Body of pancreas (tissue), 4 donors: ENCODE results near the gene FAM76B. TPM values are rescaled to one million over a fixed set of nuclear protein-coding genes. Genes with fewer than 3 reads are reported as not detected.

Experiments used
- ATAC-seq: fragments of 150-250 bp; one replicate; pipeline ENCODE4 v1.9.1; 2016
- DNase-seq, 4 donors: peaks; one replicate each; pipeline ENCODE4 v3.0.0-alpha.2; 2019
- H3K27ac ChIP-seq, 4 donors: fragments of 200-600 bp; sonication (generic); 1 replicate in 3 of 4; 2 replicates in 1 of 4; pipeline versions ENCODE4 v1.5.1 to v1.6.1; 2016 to 2019; ENCODE audit warnings: mild to moderate bottlenecking in 1 of 4, mixed read lengths in 1 of 4, moderate library complexity in 1 of 4
- H3K27me3 ChIP-seq, 2 donors: fragments of 200-600 bp; sonication (generic); one replicate each; pipeline ENCODE4 v1.6.0; 2016; ENCODE audit warnings: mild to moderate bottlenecking in 1 of 2
- H3K36me3 ChIP-seq, 2 donors: fragments of 200-600 bp; sonication (generic); replicated peaks in 1 of 2; 2 replicates each; pipeline ENCODE4 v1.5.1; 2016; ENCODE audit warnings: low read depth in 2 of 2; ENCODE audit not compliant: insufficient read depth in 1 of 2
- H3K4me1 ChIP-seq: fragments of 200-600 bp; sonication (generic); one replicate; pipeline ENCODE4 v1.6.0; 2016
- H3K4me3 ChIP-seq, 2 donors: fragments of 200-600 bp; sonication (generic); 1 replicate in 1 of 2; 2 replicates in 1 of 2; pipeline ENCODE4 v1.5.1; 2016 to 2019
- H3K9me3 ChIP-seq, 3 donors: fragments of 200-600 bp; sonication (generic); 1 replicate in 2 of 3; 2 replicates in 1 of 3; pipeline ENCODE4 v1.5.1; 2016
- POLR2A ChIP-seq, 3 donors: fragments of 450-650 bp; IDR thresholded peaks; one replicate each; pipeline ENCODE4 v1.6.1; 2016; ENCODE audit warnings: antibody characterized with exemption in 3 of 3, mild to moderate bottlenecking in 2 of 3
- WGBS, 2 donors: methylation state at CpG; one replicate each; pipeline ENCODE4 v1.1.5; 2017; 5-methylcytosine and 5-hydroxymethylcytosine counted together
- intact Hi-C: fragments of 100-400 bp; cut with DNase I; formaldehyde crosslinking; loops from one replicate; pipeline ENCODE4 v1.15.1; 2023
- total RNA-seq, 2 donors: library from RNA; depleted of rRNA; stranded (reverse); fragments of >200 nt; gene quantifications; one replicate each; pipeline ENCODE4 v1.1.0, GENCODE V29; 2016
- TF ChIP-seq, protein P1 (sequence below), 7 experiments: fragments of 450-650 bp in 4 of 7; fragments of 200-600 bp in 3 of 7; sonication (generic) in 3 of 7; IDR thresholded peaks; one replicate each; pipeline ENCODE4 v1.5.1; 2016 to 2019; ENCODE audit warnings: antibody characterized with exemption in 7 of 7

The FAM76B gene
- total RNA-seq, 2 donors from 2014 or later = 23.9 to 29.7 TPM

DNA sequence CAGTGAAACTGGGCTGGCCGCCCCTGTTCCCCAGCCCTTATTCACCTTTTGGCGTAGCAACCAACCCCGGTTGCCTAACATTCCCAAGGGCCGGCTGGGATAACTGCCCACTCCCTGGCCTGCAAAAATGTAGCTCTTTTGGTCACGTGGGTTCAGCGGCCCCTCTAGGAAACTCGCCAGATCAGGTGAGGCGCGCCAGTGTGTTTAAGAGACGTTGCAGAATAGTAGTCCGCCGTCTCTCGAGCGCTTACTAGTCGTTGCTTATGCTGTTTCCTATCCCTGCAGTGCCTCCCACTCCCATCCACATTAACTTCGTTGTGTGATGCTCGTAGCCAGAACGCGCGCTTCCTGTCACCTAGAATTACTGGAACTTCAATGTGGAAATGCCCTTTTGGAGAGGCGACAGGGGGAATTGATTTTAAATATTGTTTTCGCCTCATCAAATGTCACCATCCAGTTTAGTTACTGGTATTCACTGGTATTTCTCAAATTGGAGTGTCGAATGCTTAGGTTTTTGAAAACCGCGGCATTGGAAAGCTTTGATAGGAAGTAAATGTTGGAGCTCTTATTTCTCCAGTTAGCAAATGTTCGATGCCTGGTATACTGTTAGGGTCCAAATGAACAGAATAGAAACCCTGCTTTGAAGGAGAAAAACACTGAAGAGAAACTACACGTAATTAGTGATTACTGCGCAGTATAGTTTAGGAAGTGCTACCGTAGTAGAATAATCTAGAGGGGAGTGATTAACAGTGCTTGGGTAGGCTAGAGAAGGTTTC is 1.5 kb upstream of the FAM76B start:
- peak overlapping the region; percentile 97 to 100 (median 98) for H3K27ac ChIP-seq
- intact Hi-C loops = no loop called here
- no peaks in the 10 kb centered on the region for H3K9me3 ChIP-seq
- no peaks in the 10 kb centered on the region for H3K27me3 ChIP-seq
- no peaks in the 10 kb centered on the region for H3K36me3 ChIP-seq
- H3K4me1 ChIP-seq = peaks cover 50% of the 10 kb centered on the region
- ATAC-seq (peak; percentile 10), DNase-seq (peak; percentile 71 to 85 (median 78))
- H3K4me3 ChIP-seq = peak overlapping the region; percentile 65 to 82
- 2 to 3% methylated on average over 29 of the region's 29 CpGs for WGBS, 2 donors
- peak in 2 of 3 donors; percentile 29 to 32 for TF ChIP-seq POLR2A (IDR thresholded peaks at IDR 0.05)
- TF ChIP-seq, protein P1, sequence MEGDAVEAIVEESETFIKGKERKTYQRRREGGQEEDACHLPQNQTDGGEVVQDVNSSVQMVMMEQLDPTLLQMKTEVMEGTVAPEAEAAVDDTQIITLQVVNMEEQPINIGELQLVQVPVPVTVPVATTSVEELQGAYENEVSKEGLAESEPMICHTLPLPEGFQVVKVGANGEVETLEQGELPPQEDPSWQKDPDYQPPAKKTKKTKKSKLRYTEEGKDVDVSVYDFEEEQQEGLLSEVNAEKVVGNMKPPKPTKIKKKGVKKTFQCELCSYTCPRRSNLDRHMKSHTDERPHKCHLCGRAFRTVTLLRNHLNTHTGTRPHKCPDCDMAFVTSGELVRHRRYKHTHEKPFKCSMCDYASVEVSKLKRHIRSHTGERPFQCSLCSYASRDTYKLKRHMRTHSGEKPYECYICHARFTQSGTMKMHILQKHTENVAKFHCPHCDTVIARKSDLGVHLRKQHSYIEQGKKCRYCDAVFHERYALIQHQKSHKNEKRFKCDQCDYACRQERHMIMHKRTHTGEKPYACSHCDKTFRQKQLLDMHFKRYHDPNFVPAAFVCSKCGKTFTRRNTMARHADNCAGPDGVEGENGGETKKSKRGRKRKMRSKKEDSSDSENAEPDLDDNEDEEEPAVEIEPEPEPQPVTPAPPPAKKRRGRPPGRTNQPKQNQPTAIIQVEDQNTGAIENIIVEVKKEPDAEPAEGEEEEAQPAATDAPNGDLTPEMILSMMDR (IDR thresholded peaks at IDR 0.05) = no peak

DNA sequence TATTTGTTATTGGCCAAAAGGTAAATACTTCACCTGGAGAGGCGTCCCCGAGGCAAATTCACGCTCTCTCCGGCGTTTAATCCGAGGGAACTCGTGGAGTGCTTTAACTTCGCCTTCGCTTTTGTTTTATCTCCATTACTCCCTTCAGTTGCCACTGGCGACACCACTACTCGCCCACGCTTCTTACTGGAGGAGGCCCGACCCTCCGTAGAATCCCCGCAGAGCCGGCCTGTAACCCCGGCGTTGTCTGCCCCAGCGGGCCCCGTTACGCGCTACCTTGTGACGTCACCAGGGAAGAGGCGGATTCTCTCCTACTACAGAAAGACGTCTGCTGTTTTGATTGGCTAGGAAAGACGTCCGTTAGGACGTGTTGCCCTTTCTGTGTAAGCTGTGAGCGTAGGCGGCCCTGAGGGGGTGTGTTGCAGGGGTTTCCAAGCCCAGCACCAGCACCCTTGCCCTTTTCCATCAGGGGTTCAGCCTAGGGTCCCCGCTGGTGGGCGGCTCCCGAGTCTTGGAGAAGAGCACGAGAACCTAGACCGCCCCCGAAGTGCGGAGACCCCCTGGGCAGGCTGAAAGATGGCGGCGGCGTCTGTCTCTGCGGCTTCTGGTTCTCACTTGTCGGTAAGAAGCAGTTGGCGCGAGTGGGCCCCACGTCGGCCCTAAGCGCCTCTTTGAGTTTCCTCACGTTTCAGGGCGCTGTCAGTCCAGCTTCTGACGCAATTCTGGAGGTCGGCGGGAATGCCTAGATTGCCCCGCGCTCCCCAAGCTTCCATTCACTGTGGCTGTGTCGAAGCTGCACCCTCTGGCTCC is 746 bp upstream of the FAM76B start, which contains the start of gene CEP57:
TSS of gene CEP57 (plus strand) at position 376 of the 810 bp plus-strand sequence. CDS start at position 577, 201 bp downstream.
- intact Hi-C loops = no loop called here
- Histone ChIP-seq H3K9me3 (no peaks in the 10 kb centered on the region), H3K4me1 (peaks cover 44% of the 10 kb centered on the region), H3K4me3 (peak within 1 kb of the TSS; percentile 65 to 82), H3K27ac (peak within 1 kb of the TSS; percentile 97 to 100 (median 98)), H3K36me3 (peaks cover 0 to 4% of the 10 kb centered on the region in 2 donors), H3K27me3 (no peaks in the 10 kb centered on the region)
- TF ChIP-seq, protein P1 (IDR thresholded peaks at IDR 0.05) = peak in 2 of 7 experiments; percentile 3 to 18
- TF ChIP-seq POLR2A (IDR thresholded peaks at IDR 0.05) = peak; percentile 28 to 78 (median 71)
- 0% methylated on average over 37 to 55 of the region's 55 CpGs for WGBS, 2 donors
- DNase-seq (peak; percentile 94 to 99 (median 95)), ATAC-seq (peak; percentile 85)

DNA sequence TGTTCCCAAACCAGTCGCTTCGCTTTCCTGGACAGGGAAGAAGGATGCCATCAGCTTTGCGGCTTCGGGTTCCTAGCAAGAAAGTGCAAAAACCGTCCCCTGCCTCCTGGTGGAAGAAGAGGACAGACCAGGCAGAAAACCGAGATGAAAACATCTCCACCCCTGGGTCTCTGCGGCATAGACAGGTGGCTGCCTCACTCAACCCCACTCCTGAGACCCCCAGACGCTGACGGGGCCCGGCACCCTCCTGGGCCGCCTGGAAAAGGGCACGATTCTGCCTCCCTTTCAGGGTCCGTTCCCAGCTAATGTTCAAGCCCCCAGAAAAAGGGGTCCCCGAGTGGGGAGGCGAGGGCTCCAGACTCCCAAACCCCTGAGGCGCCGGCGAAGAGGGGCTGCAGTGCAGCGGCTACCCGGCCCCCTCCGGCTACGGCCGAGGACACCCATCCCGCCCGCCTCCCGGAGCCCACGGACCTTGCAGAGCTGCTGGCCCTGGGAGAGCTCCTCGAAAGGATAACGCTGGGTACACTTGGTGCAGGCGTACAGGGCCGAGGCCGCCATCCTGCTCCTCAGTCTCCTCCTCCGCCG is 569 bp downstream of the FAM76B start:
- Histone ChIP-seq H3K27me3 (no peaks in the 10 kb centered on the region), H3K27ac (peak overlapping the region; percentile 97 to 100 (median 98)), H3K36me3 (peaks cover 0 to 8% of the 10 kb centered on the region in 2 donors), H3K4me3 (peak overlapping the region; percentile 65 to 82), H3K4me1 (peaks cover 33% of the 10 kb centered on the region), H3K9me3 (no peaks in the 10 kb centered on the region)
- no peak for ATAC-seq
- WGBS, 2 donors = 0 to 2% methylated on average over 11 to 34 of the region's 34 CpGs
- peak; percentile 5 to 17 (median 12) for DNase-seq
- intact Hi-C loops = no loop called here
- TF ChIP-seq, protein P1 (IDR thresholded peaks at IDR 0.05) = peak in 1 of 7 experiments; percentile 8
- TF ChIP-seq POLR2A (IDR thresholded peaks at IDR 0.05) = no peak

DNA sequence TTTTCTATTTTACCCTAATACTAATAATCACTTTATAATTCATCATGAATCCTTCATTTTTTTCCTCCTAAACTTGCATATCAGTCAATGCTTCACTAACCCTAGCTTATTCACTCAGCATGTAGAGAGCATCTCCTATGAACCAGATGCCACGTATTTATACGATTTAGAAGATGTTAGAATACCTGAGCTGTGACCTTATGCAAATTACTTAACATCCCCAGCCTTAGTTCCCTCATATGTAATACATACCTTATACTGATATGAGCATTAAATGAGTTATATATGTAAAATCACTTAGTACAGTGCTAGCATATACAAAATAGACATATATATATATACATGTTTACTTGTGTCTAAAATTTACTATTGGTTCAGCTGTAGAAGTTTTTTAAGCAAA is 9.0 kb downstream of the FAM76B start:
- WGBS, 2 donors = 85 to 94% methylated on average over 2 of the region's 2 CpGs
- DNase-seq = no peak
- Histone ChIP-seq H3K9me3 (no peaks in the 10 kb centered on the region), H3K4me3 (no peak overlapping the region), H3K36me3 (peaks cover 0 to 36% of the 10 kb centered on the region in 2 donors), H3K27me3 (no peaks in the 10 kb centered on the region), H3K27ac (no peak overlapping the region), H3K4me1 (no peaks in the 10 kb centered on the region)
- no peak for TF ChIP-seq POLR2A (IDR thresholded peaks at IDR 0.05)
- TF ChIP-seq, protein P1 (IDR thresholded peaks at IDR 0.05) = no peak
- intact Hi-C loops = no loop called here
- ATAC-seq = no peak
